HCT116 (cell line): ENCODE measurements around the gene TARBP1. TPM values are rescaled to one million over a fixed set of nuclear protein-coding genes. Genes with fewer than 3 reads are reported as not detected.

ENCODE experiments used
- ATAC-seq: fragments of 200-7000 bp; cut with Tn5 transposase; 2 replicates; pipeline ENCODE4 v1.9.1; 2020; ENCODE audit warnings: mild to moderate bottlenecking, moderate library complexity
- BruUV-seq: library from RNA; stranded (reverse); fragments of 400-500 nt; replicated peaks from 2 replicates; lab custom pipeline; 2021; lab: Mats Ljungman, UMichigan
- CTCF ChIA-PET: fragments of 300-600 bp; sonication (Branson Sonifier 250); formaldehyde crosslinking; loops from one replicate; lab custom pipeline; 2021; ENCODE audit warnings: antibody characterized with exemption; lab: Charles Lee
- POLR2A ChIA-PET: fragments of 300-600, 350-600 bp; sonication (Branson Sonifier 250); formaldehyde crosslinking; loops from one replicate; lab custom pipeline; 2021; ENCODE audit warnings: antibody characterized with exemption; lab: Charles Lee
- RAD21 ChIA-PET, 2 experiments: fragments of 300-600 bp; sonication (Branson Sonifier 250); formaldehyde crosslinking; loops; one replicate each; lab custom pipeline; 2023; ENCODE audit warnings: low total read pairs in 2 of 2; ENCODE audit not compliant: uncharacterized antibody in 2 of 2, unreplicated experiment in 2 of 2, low non-redundant PET in 1 of 2; lab: Charles Lee
- DNase-seq: peaks from one replicate; pipeline ENCODE4 v3.0.0-alpha.2; 2010; ENCODE audit warnings: low read depth, low spot score
- H2AFZ ChIP-seq: fragments of 200-600 bp; shearing (Covaris generic), sonication (generic); 2 replicates; pipeline ENCODE4 v1.6.1; 2017; ENCODE audit warnings: low read depth, mixed run types, mixed read lengths, antibody characterized with exemption, low read length; ENCODE audit not compliant: poor library complexity, severe bottlenecking
- H3K27ac ChIP-seq: 2 replicates; pipeline ENCODE4 v1.5.1; 2012; ENCODE audit warnings: low read depth, low read length
- H3K27me3 ChIP-seq: fragments of 200-600 bp; sonication (generic); 2 replicates; pipeline ENCODE4 v1.6.1; 2016; ENCODE audit warnings: mixed run types, low read length, mixed read lengths; ENCODE audit not compliant: insufficient read depth
- H3K36me3 ChIP-seq, 2 experiments: fragments of 200-500 bp in 1 of 2; fragments of 200-600 bp in 1 of 2; sonication (Bioruptor generic) in 1 of 2; sonication (generic) in 1 of 2; 2 replicates each; pipeline versions ENCODE4 v1.5.1 to v1.6.1; 2014 to 2016; ENCODE audit warnings: low read length in 2 of 2, inconsistent platforms in 1 of 2, mixed read lengths in 1 of 2, mixed run types in 1 of 2; ENCODE audit not compliant: insufficient read depth in 2 of 2, control insufficient read depth in 1 of 2
- H3K4me1 ChIP-seq, 2 experiments: fragments of 200-600 bp in 1 of 2; sonication (generic) in 1 of 2; 2 replicates each; pipeline versions ENCODE4 v1.5.1 to v1.6.1; 2012 to 2017; ENCODE audit warnings: low read length in 2 of 2, inconsistent platforms in 1 of 2, mild to moderate bottlenecking in 1 of 2, mixed read lengths in 1 of 2, mixed run types in 1 of 2, moderate library complexity in 1 of 2; ENCODE audit not compliant: insufficient read depth in 2 of 2, control insufficient read depth in 1 of 2
- H3K4me2 ChIP-seq: fragments of 200-600 bp; sonication (generic); 2 replicates; pipeline ENCODE4 v1.6.1; 2017; ENCODE audit warnings: mixed run types, low read length, mixed read lengths
- H3K4me3 ChIP-seq, 2 experiments: fragments of 200-600 bp in 1 of 2; sonication (generic) in 1 of 2; replicated peaks in 1 of 2; 2 replicates each; pipeline ENCODE4 v1.5.1; 2011 to 2016; ENCODE audit warnings: low read length in 2 of 2, control low read depth in 1 of 2, low read depth in 1 of 2, mild to moderate bottlenecking in 1 of 2, mixed read lengths in 1 of 2, mixed run types in 1 of 2
- H3K79me2 ChIP-seq: fragments of 200-600 bp; sonication (generic); 2 replicates; pipeline ENCODE4 v1.6.1; 2017; ENCODE audit warnings: mild to moderate bottlenecking, mixed run types, low read length, moderate library complexity, mixed read lengths; ENCODE audit not compliant: insufficient read depth
- H3K9ac ChIP-seq: fragments of 200-600 bp; sonication (generic); 2 replicates; pipeline ENCODE4 v1.6.1; 2016; ENCODE audit warnings: low read length, mixed read lengths
- H3K9me2 ChIP-seq: fragments of 200-600 bp; sonication (generic), shearing (Covaris generic); 2 replicates; pipeline ENCODE4 v1.6.1; 2017; ENCODE audit warnings: mixed run types, mild to moderate bottlenecking, moderate library complexity; ENCODE audit not compliant: insufficient read depth
- H3K9me3 ChIP-seq, 2 experiments: fragments of 200-500 bp in 1 of 2; fragments of 200-600 bp in 1 of 2; sonication (Bioruptor generic) in 1 of 2; sonication (generic) in 1 of 2; 2 replicates each; pipeline ENCODE4 v1.6.1; 2014 to 2017; ENCODE audit warnings: low read length in 2 of 2, mixed read lengths in 2 of 2, inconsistent platforms in 1 of 2, low read depth in 1 of 2, mild to moderate bottlenecking in 1 of 2, mixed run types in 1 of 2, moderate library complexity in 1 of 2; ENCODE audit not compliant: control insufficient read depth in 1 of 2, insufficient read depth in 1 of 2
- H4K20me1 ChIP-seq: fragments of 200-600 bp; sonication (generic), shearing (Covaris generic); 2 replicates; pipeline ENCODE4 v1.6.1; 2017; ENCODE audit warnings: mixed run types, mild to moderate bottlenecking, moderate library complexity; ENCODE audit not compliant: insufficient read depth
- CBX3 ChIP-seq: IDR thresholded peaks from 2 replicates; pipeline ENCODE4 v1.6.1; 2012; ENCODE audit warnings: low read depth
- CEBPB ChIP-seq: IDR thresholded peaks from 2 replicates; pipeline ENCODE4 v1.6.1; 2012; ENCODE audit warnings: low read depth
- ELF1 ChIP-seq: IDR thresholded peaks from 2 replicates; pipeline ENCODE4 v1.6.1; 2012; ENCODE audit warnings: low read depth, borderline replicate concordance
- EZH2 ChIP-seq: fragments of 200-600 bp; sonication (generic); IDR thresholded peaks from 2 replicates; pipeline ENCODE4 v1.6.1; 2017; ENCODE audit warnings: antibody characterized with exemption, mixed run types
- EZH2phosphoT487 ChIP-seq: fragments of 200-600 bp; IDR thresholded peaks from 2 replicates; pipeline ENCODE4 v1.6.1; 2018; ENCODE audit warnings: antibody characterized with exemption, borderline replicate concordance
- FOSL1 ChIP-seq: IDR thresholded peaks from 2 replicates; pipeline ENCODE4 v1.6.1; 2012; ENCODE audit warnings: low read depth
- JUND ChIP-seq: IDR thresholded peaks from 2 replicates; pipeline ENCODE4 v1.6.1; 2012
- POLR2A ChIP-seq: IDR thresholded peaks from 2 replicates; pipeline ENCODE4 v1.7.0; 2011; ENCODE audit warnings: borderline replicate concordance; ENCODE audit not compliant: insufficient read depth, insufficient read length; ENCODE audit errors: extremely low read depth
- POLR2AphosphoS5 ChIP-seq: IDR thresholded peaks from 2 replicates; pipeline ENCODE4 v1.6.1; 2011; ENCODE audit warnings: mild to moderate bottlenecking, low read depth, low read length, moderate library complexity
- RAD21 ChIP-seq: IDR thresholded peaks from 2 replicates; pipeline ENCODE4 v1.6.1; 2012; ENCODE audit warnings: low read depth, mild to moderate bottlenecking
- SIN3A ChIP-seq: IDR thresholded peaks from 2 replicates; pipeline ENCODE4 v1.6.1; 2012; ENCODE audit warnings: low read depth
- SRF ChIP-seq: IDR thresholded peaks from 2 replicates; pipeline ENCODE4 v1.6.1; 2012; ENCODE audit warnings: low read depth
- TCF7L2 ChIP-seq: IDR thresholded peaks from 2 replicates; pipeline ENCODE4 v1.7.0; 2011; ENCODE audit warnings: borderline replicate concordance, inconsistent platforms; ENCODE audit not compliant: insufficient read depth, insufficient read length; ENCODE audit errors: extremely low read depth
- YY1 ChIP-seq: IDR thresholded peaks from 2 replicates; pipeline ENCODE4 v1.6.1; 2011; ENCODE audit warnings: low read length, low read depth, moderate library complexity, mild to moderate bottlenecking; ENCODE audit not compliant: insufficient replicate concordance; ENCODE audit errors: extremely low read depth
- ZNF274 ChIP-seq: fragments of 200-500 bp; sonication (Bioruptor generic); IDR thresholded peaks from 2 replicates; pipeline ENCODE4 v1.6.1; 2014; ENCODE audit warnings: mild to moderate bottlenecking, low read depth, low read length, inconsistent platforms
- intact Hi-C: fragments of 100-400 bp; cut with micrococcal nuclease; formaldehyde crosslinking; loops from 2 replicates; pipeline ENCODE4 v1.10.0; 2022
- total RNA-seq: library from RNA; stranded (reverse); gene quantifications from one replicate; pipeline ENCODE4 v1.2.1, GENCODE V29; 2021; ENCODE audit not compliant: unreplicated experiment
- TF ChIP-seq, protein P1 (sequence below): IDR thresholded peaks from 2 replicates; pipeline ENCODE4 v1.6.1; 2012
- TF ChIP-seq, protein P2 (sequence below), 3 experiments: fragments of 200-600 bp in 1 of 3; sonication (generic) in 1 of 3; IDR thresholded peaks in 2 of 3; conservative IDR thresholded peaks in 1 of 3; 2 replicates each; pipeline ENCODE4 v1.5.1; 2012 to 2017; ENCODE audit warnings: low read depth in 2 of 3, low read length in 2 of 3, antibody characterized with exemption in 1 of 3, borderline replicate concordance in 1 of 3, control low read depth in 1 of 3, mild to moderate bottlenecking in 1 of 3, mixed read lengths in 1 of 3, mixed run types in 1 of 3, moderate library complexity in 1 of 3; ENCODE audit not compliant: insufficient read depth in 1 of 3
- TF ChIP-seq, protein P3 (sequence below): IDR thresholded peaks from 2 replicates; pipeline ENCODE4 v1.6.1; 2012; ENCODE audit warnings: low read depth
- TF ChIP-seq, protein P4 (sequence below): IDR thresholded peaks from 2 replicates; pipeline ENCODE4 v1.6.1; 2012

Gene TARBP1
- total RNA-seq, 1 experiment from 2014 or later = 17.2 TPM

DNA sequence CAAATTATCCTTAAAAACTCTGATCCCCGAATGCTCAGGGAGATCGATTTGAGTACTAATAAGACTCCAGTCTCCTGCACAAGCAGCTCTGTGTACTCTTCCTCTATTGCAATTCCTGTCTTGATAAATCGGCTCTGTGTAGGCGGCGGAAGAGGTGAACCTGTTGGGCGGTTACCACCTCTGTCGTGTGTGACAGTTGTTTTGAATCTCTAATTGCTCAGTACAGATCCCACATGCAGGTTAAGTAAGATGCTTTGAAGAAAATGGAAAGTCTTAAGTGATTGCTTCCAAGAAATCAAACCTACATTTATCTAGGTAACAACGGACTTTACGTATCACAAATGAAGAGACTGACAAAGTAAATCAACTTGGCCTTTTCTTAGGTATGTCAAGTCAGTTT lies 70.2 kb downstream of the TARBP1 start (continued):
- TF ChIP-seq CBX3 = no peak
- TF ChIP-seq EZH2 = no peak
- TF ChIP-seq SRF = no peak
- TF ChIP-seq, all 23 proteins: peak for 0

DNA sequence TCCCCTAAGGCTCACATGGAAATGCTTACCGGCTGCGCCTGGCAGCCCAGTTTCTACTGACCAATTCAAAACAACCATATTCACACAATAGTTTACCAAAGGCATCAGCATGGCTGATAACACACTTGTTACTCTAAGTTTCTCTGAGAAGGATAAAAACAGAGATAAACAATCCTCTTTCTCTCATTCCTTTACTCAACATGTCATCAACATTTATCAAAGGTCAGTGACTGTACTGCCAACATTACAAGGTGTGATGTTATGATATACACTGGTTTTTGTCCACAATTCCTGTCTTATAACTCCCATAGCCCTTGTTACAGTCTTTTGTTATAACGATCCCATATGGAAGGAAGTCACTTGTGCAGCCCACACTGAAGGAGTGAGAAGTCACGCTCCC lies 72.1 kb downstream of the TARBP1 start:
- POLR2A ChIA-PET = no interaction called here
- ATAC-seq = no peak
- H3K4me3 ChIP-seq = no peak overlapping the region
- no peaks in the 10 kb centered on the region for H3K36me3 ChIP-seq
- H3K4me2 ChIP-seq = no peak overlapping the region
- H3K4me1 ChIP-seq = no peaks in the 10 kb centered on the region
- no peaks in the 10 kb centered on the region for H3K27me3 ChIP-seq
- no peak overlapping the region for H3K9ac ChIP-seq
- H3K9me2 ChIP-seq = no peaks in the 10 kb centered on the region
- intact Hi-C loops = no loop called here
- no TSS peak for BruUV-seq
- no peak overlapping the region for H3K27ac ChIP-seq
- no peaks in the 10 kb centered on the region for H4K20me1 ChIP-seq
- no peak for TF ChIP-seq YY1
- TF ChIP-seq, protein P1, sequence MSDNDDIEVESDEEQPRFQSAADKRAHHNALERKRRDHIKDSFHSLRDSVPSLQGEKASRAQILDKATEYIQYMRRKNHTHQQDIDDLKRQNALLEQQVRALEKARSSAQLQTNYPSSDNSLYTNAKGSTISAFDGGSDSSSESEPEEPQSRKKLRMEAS = no peak
- TF ChIP-seq POLR2A = no peak
- TF ChIP-seq FOSL1 = no peak
- TF ChIP-seq, protein P2, sequence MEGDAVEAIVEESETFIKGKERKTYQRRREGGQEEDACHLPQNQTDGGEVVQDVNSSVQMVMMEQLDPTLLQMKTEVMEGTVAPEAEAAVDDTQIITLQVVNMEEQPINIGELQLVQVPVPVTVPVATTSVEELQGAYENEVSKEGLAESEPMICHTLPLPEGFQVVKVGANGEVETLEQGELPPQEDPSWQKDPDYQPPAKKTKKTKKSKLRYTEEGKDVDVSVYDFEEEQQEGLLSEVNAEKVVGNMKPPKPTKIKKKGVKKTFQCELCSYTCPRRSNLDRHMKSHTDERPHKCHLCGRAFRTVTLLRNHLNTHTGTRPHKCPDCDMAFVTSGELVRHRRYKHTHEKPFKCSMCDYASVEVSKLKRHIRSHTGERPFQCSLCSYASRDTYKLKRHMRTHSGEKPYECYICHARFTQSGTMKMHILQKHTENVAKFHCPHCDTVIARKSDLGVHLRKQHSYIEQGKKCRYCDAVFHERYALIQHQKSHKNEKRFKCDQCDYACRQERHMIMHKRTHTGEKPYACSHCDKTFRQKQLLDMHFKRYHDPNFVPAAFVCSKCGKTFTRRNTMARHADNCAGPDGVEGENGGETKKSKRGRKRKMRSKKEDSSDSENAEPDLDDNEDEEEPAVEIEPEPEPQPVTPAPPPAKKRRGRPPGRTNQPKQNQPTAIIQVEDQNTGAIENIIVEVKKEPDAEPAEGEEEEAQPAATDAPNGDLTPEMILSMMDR (IDR thresholded peaks at IDR 0.05 in 2 of 3, conservative IDR thresholded peaks at IDR 0.05 in 1 of 3; ENCODE audit: borderline replicate concordance in 1 of 3, insufficient read depth in 1 of 3, low read depth in 2 of 3, low read length in 2 of 3) = no peak
- TF ChIP-seq, protein P3, sequence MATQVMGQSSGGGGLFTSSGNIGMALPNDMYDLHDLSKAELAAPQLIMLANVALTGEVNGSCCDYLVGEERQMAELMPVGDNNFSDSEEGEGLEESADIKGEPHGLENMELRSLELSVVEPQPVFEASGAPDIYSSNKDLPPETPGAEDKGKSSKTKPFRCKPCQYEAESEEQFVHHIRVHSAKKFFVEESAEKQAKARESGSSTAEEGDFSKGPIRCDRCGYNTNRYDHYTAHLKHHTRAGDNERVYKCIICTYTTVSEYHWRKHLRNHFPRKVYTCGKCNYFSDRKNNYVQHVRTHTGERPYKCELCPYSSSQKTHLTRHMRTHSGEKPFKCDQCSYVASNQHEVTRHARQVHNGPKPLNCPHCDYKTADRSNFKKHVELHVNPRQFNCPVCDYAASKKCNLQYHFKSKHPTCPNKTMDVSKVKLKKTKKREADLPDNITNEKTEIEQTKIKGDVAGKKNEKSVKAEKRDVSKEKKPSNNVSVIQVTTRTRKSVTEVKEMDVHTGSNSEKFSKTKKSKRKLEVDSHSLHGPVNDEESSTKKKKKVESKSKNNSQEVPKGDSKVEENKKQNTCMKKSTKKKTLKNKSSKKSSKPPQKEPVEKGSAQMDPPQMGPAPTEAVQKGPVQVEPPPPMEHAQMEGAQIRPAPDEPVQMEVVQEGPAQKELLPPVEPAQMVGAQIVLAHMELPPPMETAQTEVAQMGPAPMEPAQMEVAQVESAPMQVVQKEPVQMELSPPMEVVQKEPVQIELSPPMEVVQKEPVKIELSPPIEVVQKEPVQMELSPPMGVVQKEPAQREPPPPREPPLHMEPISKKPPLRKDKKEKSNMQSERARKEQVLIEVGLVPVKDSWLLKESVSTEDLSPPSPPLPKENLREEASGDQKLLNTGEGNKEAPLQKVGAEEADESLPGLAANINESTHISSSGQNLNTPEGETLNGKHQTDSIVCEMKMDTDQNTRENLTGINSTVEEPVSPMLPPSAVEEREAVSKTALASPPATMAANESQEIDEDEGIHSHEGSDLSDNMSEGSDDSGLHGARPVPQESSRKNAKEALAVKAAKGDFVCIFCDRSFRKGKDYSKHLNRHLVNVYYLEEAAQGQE = no peak
- TF ChIP-seq, protein P4, sequence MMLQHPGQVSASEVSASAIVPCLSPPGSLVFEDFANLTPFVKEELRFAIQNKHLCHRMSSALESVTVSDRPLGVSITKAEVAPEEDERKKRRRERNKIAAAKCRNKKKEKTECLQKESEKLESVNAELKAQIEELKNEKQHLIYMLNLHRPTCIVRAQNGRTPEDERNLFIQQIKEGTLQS = no peak
- no peak for TF ChIP-seq POLR2AphosphoS5
- no peak for TF ChIP-seq CBX3
- no peak for TF ChIP-seq RAD21
- no peak for TF ChIP-seq TCF7L2
- no peak for TF ChIP-seq CEBPB
- no peak for TF ChIP-seq EZH2phosphoT487
- no peak for TF ChIP-seq SIN3A
- TF ChIP-seq ELF1 = no peak
- TF ChIP-seq JUND = no peak
- TF ChIP-seq ZNF274 = no peak
- TF ChIP-seq, all 23 proteins: peak for 0
- CTCF ChIA-PET = no interaction called here
- Histone ChIP-seq H2AFZ (no peak overlapping the region), H3K79me2 (no peaks in the 10 kb centered on the region), H3K9me3 (no peaks in the 10 kb centered on the region)
- no peak for DNase-seq
- RAD21 ChIA-PET = no interaction called here
